Superior temporal gyrus (tissue), 1 donor: ENCODE data around the gene EPHA1.
A peak's percentile ranks its signal among the peaks of the same experiment; 100 is the strongest.

Experiments
- DNase-seq: peaks from one replicate; pipeline ENCODE4 v3.0.0-alpha.2; 2016; ENCODE audit errors: extremely low spot score

Gene EPHA1

GRCh38 chr7:143389316-143390103, 19.1 kb downstream of the EPHA1 start:
- no peak for DNase-seq

- DNase-seq: no peak
Observed at GRCh38 chr7:143388491-143389101, 20.1 kb downstream of the EPHA1 start.

GRCh38 chr7:143388051-143388450, 20.6 kb downstream of the EPHA1 start:
- DNase-seq: no peak

GRCh38 chr7:143387156-143387975, 21.3 kb downstream of the EPHA1 start:
- DNase-seq: no peak

GRCh38 chr7:143385891-143386781, 22.5 kb downstream of the EPHA1 start:
- no peak for DNase-seq

DNA sequence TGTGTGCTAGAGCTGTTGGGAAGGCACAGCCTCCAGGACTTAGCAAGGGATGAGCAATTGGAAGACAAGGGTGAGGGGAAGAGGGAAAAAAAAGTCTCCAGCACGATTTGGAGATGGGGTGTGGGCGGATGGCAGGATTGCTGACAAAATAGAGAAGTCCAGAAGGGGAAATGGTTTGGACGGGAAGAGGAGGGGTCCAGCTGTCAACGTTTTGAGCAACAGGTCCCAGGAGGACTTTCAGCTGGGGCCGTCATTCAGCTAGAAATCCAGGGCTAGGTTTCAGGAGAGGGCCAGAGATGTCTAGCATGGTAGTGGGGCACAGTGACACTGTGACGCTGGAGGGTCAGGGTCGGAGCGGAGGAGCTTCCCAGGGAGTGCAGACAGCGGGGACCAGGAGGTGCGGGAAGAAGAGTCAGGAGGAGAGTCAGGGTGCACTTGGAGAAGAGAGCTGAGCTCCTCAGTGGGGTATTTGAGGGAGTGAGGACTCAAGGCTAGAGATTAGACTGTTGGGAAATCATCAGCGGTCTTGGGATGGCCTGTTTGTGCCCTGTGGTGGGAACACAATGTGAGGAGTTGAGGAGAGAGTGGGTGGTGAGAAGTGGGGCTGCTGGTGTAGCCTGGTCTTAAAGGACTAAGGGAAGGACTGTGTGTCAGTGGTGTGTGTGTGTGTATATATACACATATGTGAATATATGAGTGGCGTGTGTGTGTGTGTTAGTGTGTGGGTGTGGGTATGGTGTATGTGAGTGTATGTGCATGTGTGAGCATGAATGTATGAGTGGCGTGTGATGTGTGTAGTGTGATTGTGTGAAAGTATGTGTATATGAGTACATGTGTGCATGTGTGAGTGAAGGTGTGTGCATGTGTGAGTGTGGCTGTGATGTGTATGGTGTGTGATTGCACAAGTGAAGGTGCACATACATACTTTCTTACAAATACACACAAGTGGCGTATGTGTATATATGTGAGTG, 23.7 kb downstream of the EPHA1 start:
- no peak for DNase-seq

DNA sequence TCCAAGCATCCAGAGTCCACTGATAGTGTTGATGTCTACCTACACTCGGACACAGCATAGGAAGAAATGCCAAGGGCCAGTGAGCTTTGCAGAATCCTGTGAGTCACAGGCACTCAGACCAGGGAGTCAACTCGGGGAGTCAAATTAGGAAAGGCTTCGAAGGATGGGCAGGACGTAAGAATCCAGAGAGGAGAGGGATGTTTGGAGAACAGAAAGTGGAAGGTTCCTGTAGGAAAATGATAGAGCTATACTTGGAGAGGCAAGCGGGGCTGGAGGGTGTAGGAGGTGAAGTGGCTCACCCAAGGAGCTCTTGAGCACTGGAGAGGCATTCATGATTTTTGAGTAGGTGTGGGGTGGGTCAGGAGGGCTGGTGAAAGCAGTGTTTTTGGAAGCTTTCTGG, 24.5 kb downstream of the EPHA1 start:
- DNase-seq: no peak

DNA sequence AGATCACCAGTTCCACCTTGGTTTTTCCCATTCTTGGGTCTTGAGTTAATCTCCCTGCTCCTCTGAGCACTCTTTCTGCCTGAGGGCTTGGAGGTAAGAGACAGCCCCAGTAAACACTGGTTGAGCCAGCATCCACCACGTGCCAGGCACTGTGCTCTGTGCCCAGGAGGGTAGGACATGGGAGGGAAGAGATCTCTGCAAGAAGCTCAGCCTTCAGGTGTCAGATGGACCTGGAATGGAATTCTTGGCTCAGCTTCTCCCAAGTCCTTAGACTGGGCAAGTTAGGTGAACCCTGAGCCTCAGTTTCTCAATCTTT, 25.1 kb downstream of the EPHA1 start:
- no peak for DNase-seq

DNA sequence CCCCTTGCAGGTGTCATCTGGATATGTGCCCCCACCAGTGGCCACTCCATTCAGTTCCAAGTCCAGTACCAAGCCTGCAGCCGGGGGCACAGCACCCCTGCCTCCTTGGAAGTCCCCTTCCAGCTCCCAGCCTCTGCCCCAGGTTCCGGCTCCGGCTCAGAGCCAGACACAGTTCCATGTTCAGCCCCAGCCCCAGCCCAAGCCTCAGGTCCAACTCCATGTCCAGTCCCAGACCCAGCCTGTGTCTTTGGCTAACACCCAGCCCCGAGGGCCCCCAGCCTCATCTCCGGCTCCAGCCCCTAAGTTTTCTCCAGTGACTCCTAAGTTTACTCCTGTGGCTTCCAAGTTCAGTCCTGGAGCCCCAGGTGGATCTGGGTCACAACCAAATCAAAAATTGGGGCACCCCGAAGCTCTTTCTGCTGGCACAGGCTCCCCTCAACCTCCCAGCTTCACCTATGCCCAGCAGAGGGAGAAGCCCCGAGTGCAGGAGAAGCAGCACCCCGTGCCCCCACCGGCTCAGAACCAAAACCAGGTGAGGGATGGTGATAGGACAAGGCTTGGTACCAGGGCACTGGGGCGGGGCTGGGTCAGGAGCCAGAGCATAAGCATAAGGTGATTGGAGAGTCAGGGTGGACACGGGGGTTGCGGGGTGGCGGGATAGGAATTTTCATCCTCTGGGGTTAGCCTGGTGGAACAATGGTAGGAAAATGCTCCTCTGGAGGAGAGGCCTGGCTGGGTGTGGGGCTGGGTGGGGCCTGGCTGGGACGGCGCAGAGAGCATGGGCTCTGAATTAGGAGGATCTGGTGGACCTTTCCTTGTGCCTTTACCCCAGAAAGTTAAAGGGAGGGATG, 25.6 kb downstream of the EPHA1 start:
- no peak for DNase-seq

- no peak for DNase-seq
Observed at GRCh38 chr7:143382126-143382790, 26.4 kb downstream of the EPHA1 start.

GRCh38 chr7:143381427-143382125, 27.1 kb downstream of the EPHA1 start:
- DNase-seq: peak; percentile 51

- peak; percentile 74 for DNase-seq
Observed at GRCh38 chr7:143380646-143381426, 27.8 kb downstream of the EPHA1 start, which contains the start of gene ZYX. ZYX (plus strand) TSS chr7:143381345; CDS start chr7:143381572, 227 bp downstream.

GRCh38 chr7:143380260-143380645, 28.4 kb downstream of the EPHA1 start:
- DNase-seq: peak; percentile 93

GRCh38 chr7:143379611-143380259, 28.9 kb downstream of the EPHA1 start:
- DNase-seq: no peak

GRCh38 chr7:143376396-143376795, 32.3 kb downstream of the EPHA1 start:
- no peak for DNase-seq

DNA sequence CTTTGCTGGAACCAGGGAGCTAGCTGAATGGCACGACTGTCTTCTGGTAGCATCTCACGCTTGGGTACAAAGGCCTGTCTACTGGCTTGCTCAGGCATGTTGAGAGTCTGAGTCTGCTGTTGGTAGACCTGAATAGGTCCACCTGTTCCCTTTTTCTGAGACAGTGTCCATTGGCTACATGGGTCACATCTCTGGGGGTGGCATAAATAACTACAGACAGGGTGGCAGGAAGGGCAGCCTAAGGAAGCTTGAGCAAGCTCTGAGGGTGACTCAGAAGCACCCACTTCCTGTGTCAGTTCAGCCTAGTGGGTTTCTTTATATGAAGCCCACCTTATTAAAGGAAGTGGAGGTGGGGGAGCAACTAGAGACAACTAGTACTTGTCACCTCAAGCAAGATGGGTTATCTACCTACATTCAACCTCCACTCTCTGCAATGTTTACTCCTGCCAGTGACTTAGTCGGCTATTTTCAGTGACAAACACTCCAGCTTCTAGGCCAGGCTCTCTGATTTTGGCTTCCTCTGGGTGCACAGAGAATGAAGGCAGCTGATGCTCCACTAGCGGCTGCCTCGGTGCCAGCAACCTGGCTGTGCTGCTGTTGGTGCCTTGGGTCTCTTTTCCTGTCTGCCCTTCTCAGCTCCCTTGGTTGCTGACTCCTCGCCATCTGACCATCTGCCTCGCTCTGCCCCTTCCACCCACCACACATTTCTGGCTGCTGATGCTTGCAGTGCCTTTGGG, 33.2 kb downstream of the EPHA1 start:
- no peak for DNase-seq
